ENCODE data around the gene NT5E. TPM values are rescaled to one million over a fixed set of nuclear protein-coding genes. Genes with fewer than 3 reads are reported as not detected.

The NT5E gene
- total RNA-seq, 2 donors from 2014 or later = 47.8 to 49.8 TPM

DNA sequence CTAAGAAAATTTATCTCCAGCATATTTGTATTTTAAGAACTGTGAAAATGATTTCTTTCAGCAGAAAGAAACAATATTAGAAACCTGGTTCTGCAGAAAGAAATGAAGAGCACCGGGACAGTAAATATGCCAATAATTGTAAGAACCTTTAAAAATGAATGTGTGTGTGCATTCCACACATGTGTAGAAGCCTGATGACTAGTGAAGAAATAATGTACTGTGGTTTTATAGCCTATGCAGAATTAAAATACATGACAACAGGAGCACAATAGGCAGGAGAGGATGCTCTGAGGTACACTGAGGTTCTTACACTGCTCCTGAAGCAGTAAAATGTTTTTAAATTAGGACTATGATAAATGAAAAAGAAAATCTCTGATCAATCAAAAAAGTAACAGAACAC is 94.9 kb downstream of the NT5E start:
- ATAC-seq (no peak), DNase-seq (no peak)
- intact Hi-C loops (cut with DNase I, micrococcal nuclease) = no loop called here

Other genes with a start within 250 kb of the NT5E start
- 10 to 100 TPM; 71.0 to 84.5 TPM for gene SNX14, start 143.8 kb downstream of the NT5E start, total RNA-seq
- 10 to 100 TPM; 62.2 to 76.8 TPM for gene SYNCRIP, start 192.8 kb downstream of the NT5E start, total RNA-seq